ENCODE results near the gene LIMA1. TPM values are rescaled to one million over a fixed set of nuclear protein-coding genes. Genes with fewer than 3 reads are reported as not detected.

LIMA1 gene
- total and polyA plus RNA-seq, 9 of the 15 experiments (the other 6 are each of a cell fraction or from before 2014, with no cell fraction given): 20.2 to 37.8 (median 27.3) TPM

- FAIRE-seq: no peak
- in situ Hi-C loops (cut with MboI): no loop called here
These were observed 92.5 kb downstream of the LIMA1 start for GRCh38 chr12:50190859-50191258.

More at GRCh38 chr12:50190859-50191258, 92.5 kb downstream of the LIMA1 start:
- 0 out of 5 replicates have a peak, but pooled peaks cover 0 to 4% of the 10 kb centered on the region in 2 experiments for H3K4me1 ChIP-seq (replicated peaks in 1 of 2; ENCODE audit: control insufficient read depth in 2 of 2, insufficient read depth in 2 of 2, low read length in 2 of 2)
- H3K27me3 ChIP-seq (ENCODE audit: control insufficient read depth in 2 of 2, insufficient read depth in 2 of 2, low read length in 2 of 2): no peaks in the 10 kb centered on the region
- H3K9me1 ChIP-seq (ENCODE audit: control insufficient read depth, insufficient read depth, low read length): peaks cover 2% of the 10 kb centered on the region
- ChIA-PET CTCF (ENCODE audit: low intra/inter-chr PET ratio) (interaction anchor here (0.6 kb wide), 1 partner anchor 124 kb away, joined by 7 read pairs; no protein-coding TSS in a partner anchor), POLR2A (interaction anchor here (0.6 kb wide), 1 partner anchor 200 kb away, joined by 3 read pairs; no protein-coding TSS in a partner anchor)
- H3K4me3 ChIP-seq: no peak overlapping the region
- intact Hi-C loops (cut with micrococcal nuclease): no loop called here
- H3K9me3 ChIP-seq (replicated peaks; ENCODE audit: control insufficient read depth, insufficient read depth, low read depth, low read length): no peaks in the 10 kb centered on the region
- H3K27ac ChIP-seq (ENCODE audit: extremely low read depth, low read depth, low read length): no peak overlapping the region
- no peaks in the 10 kb centered on the region for H3K79me2 ChIP-seq (ENCODE audit: control insufficient read depth, insufficient read depth, low read length)
- peaks cover 21% of the 10 kb centered on the region; the same call in 1 of the 3 replicates for H3K36me3 ChIP-seq (ENCODE audit: control insufficient read depth, insufficient read depth, low read length)
- TF ChIP-seq ELF4 (CRISPR knock-in tag; IDR thresholded peaks at IDR 0.05): no peak
- no peak for TF ChIP-seq ZNF512 (tag; IDR thresholded peaks at IDR 0.05)
- TF ChIP-seq ARID1B (IDR thresholded peaks at IDR 0.05): no peak
- no peak for TF ChIP-seq MCM3 (IDR thresholded peaks at IDR 0.05)
- TF ChIP-seq TBP (optimal IDR thresholded peaks at IDR 0.05; ENCODE audit: low read depth, low read length): no peak
- TF ChIP-seq JUN (IDR thresholded peaks at IDR 0.05; ENCODE audit: borderline replicate concordance, low read depth, low read length): no peak
- TF ChIP-seq JUN (CRISPR knock-in tag; IDR thresholded peaks at IDR 0.05; ENCODE audit: borderline replicate concordance): no peak
- TF ChIP-seq ESRRA (IDR thresholded peaks at IDR 0.05; ENCODE audit: borderline replicate concordance, low read depth): no peak
- no peak for TF ChIP-seq ETS2 (tag; IDR thresholded peaks at IDR 0.05; ENCODE audit: borderline replicate concordance, poor library complexity, severe bottlenecking)
- TF ChIP-seq DMBX1 (CRISPR knock-in tag; IDR thresholded peaks at IDR 0.05; ENCODE audit: borderline replicate concordance): no peak
- no peak for TF ChIP-seq FOXP1 (CRISPR knock-in tag; IDR thresholded peaks at IDR 0.05)
- no peak for TF ChIP-seq ZNF398 (CRISPR knock-in tag; IDR thresholded peaks at IDR 0.05)
- no peak for TF ChIP-seq TCF3 (CRISPR knock-in tag; IDR thresholded peaks at IDR 0.05)
- no peak for TF ChIP-seq ILF3 (IDR thresholded peaks at IDR 0.05; ENCODE audit: borderline replicate concordance)
- no peak for TF ChIP-seq ZNF232 (CRISPR knock-in tag; IDR thresholded peaks at IDR 0.05)
- no peak overlapping the region for H3K4me2 ChIP-seq (ENCODE audit: insufficient read depth, low read length)
- DNase-seq (ENCODE audit: extremely low read depth in 1 of 4, low spot score in 3 of 4) (no peak), ATAC-seq (no peak)
- BruUV-seq (replicated peaks): no TSS peak
- no peaks in the 10 kb centered on the region for H4K20me1 ChIP-seq (replicated peaks; ENCODE audit: control insufficient read depth, insufficient read depth, low read length)
- H3K9ac ChIP-seq (ENCODE audit: insufficient read depth in 1 of 2, low read depth in 2 of 2, low read length in 2 of 2): no peak overlapping the region
- no peak overlapping the region for H2AFZ ChIP-seq (ENCODE audit: low read depth, low read length)
- WGBS (ENCODE audit: insufficient coverage, low coverage, missing lambda C conversion rate): 29% methylated on average over 1 of the region's 1 CpG
